ENCODE measurements around the gene PEX14.

DNA sequence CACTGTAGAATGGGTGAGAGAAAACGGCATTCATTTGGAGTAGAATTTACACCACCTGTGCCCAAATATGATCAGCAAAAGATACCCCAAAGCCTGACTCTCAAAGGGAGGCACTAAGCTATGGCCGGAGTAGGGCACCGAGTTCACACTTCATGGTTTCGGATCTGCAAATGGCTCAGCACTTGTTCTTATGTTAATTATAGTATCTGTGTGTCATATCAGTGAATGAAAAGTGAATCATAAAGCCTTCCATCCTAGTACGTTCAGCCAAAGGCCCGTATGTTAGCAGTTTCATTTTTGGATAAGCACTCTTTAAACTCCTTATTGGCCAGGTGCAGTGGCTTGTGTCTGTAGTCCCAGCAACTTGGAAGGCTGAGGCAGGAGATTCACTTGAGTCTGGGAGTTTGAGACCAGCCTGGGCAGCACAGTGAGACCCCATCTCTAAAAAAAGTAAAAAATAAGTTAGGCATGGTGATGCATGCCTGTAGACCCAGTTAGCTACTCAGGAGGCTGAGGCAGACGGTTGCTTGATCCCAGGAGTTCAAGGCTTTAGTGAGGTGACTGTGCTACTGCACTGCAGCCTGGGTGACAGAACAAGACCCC is 29.9 kb upstream of the PEX14 start:
- no peak for TF ChIP-seq GABPA (IDR thresholded peaks at IDR 0.05; ENCODE audit: low read depth)
- TF ChIP-seq POLR2AphosphoS5 (IDR thresholded peaks at IDR 0.05; ENCODE audit: low read depth) = no peak
- TF ChIP-seq, protein P1, sequence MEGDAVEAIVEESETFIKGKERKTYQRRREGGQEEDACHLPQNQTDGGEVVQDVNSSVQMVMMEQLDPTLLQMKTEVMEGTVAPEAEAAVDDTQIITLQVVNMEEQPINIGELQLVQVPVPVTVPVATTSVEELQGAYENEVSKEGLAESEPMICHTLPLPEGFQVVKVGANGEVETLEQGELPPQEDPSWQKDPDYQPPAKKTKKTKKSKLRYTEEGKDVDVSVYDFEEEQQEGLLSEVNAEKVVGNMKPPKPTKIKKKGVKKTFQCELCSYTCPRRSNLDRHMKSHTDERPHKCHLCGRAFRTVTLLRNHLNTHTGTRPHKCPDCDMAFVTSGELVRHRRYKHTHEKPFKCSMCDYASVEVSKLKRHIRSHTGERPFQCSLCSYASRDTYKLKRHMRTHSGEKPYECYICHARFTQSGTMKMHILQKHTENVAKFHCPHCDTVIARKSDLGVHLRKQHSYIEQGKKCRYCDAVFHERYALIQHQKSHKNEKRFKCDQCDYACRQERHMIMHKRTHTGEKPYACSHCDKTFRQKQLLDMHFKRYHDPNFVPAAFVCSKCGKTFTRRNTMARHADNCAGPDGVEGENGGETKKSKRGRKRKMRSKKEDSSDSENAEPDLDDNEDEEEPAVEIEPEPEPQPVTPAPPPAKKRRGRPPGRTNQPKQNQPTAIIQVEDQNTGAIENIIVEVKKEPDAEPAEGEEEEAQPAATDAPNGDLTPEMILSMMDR (IDR thresholded peaks at IDR 0.05; ENCODE audit: insufficient read depth, low read length) = no peak
- TF ChIP-seq, protein P2, sequence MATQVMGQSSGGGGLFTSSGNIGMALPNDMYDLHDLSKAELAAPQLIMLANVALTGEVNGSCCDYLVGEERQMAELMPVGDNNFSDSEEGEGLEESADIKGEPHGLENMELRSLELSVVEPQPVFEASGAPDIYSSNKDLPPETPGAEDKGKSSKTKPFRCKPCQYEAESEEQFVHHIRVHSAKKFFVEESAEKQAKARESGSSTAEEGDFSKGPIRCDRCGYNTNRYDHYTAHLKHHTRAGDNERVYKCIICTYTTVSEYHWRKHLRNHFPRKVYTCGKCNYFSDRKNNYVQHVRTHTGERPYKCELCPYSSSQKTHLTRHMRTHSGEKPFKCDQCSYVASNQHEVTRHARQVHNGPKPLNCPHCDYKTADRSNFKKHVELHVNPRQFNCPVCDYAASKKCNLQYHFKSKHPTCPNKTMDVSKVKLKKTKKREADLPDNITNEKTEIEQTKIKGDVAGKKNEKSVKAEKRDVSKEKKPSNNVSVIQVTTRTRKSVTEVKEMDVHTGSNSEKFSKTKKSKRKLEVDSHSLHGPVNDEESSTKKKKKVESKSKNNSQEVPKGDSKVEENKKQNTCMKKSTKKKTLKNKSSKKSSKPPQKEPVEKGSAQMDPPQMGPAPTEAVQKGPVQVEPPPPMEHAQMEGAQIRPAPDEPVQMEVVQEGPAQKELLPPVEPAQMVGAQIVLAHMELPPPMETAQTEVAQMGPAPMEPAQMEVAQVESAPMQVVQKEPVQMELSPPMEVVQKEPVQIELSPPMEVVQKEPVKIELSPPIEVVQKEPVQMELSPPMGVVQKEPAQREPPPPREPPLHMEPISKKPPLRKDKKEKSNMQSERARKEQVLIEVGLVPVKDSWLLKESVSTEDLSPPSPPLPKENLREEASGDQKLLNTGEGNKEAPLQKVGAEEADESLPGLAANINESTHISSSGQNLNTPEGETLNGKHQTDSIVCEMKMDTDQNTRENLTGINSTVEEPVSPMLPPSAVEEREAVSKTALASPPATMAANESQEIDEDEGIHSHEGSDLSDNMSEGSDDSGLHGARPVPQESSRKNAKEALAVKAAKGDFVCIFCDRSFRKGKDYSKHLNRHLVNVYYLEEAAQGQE (IDR thresholded peaks at IDR 0.05; ENCODE audit: insufficient replicate concordance, low read depth) = no peak
- no peak for TF ChIP-seq SPI1 (IDR thresholded peaks at IDR 0.05; ENCODE audit: borderline replicate concordance, low read depth)

All from HL-60 (cell line).